SH-SY5Y (cell line): ENCODE measurements around the gene COG8.

ENCODE experiments used
- GATA2 ChIP-seq: IDR thresholded peaks from 2 replicates; pipeline ENCODE4 v1.6.1; 2011; ENCODE audit warnings: mild to moderate bottlenecking, low read depth, low read length
- GATA3 ChIP-seq: IDR thresholded peaks from 2 replicates; pipeline ENCODE4 v1.6.1; 2011; ENCODE audit warnings: low read depth, mild to moderate bottlenecking, low read length, moderate library complexity

DNA sequence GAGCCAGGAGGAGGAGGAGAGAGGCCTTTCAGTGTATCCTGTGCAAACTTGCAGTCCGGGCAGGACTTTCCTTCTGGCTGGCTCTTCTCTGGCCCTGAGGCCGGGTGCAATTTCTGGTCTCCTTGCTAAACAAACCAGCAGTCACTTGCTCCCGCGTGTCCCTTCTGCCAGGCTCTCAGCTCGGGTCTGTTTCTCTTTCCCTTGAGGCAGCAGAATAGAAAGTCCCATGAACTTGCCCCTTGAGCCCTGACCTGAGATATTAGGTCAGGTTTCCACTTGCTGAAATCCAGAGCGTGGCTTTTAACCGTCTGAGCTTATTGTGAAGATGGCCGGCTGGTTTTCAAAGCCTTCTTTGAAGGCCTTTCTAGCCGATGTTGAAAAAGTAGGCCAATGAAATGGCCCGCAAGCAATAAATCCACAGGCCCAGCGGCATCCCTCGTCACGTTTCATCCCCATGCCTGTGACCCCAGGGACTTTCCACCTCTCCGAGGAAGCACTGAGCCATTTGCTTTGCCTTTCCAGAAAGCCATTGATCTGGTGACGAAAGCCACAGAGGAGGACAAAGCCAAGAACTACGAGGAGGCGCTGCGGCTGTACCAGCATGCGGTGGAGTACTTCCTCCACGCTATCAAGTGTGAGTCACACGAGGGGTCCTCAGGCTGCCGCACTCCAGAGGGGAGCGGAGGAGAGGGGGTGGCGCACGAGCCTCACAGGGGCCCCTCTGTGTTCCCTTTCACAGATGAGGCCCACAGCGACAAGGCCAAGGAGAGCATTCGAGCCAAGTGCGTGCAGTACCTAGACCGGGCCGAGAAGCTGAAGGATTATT is 23.7 kb downstream of the COG8 start:
- TF ChIP-seq GATA3, result no peak
- TF ChIP-seq GATA2, result no peak
